HepG2 (cell line): Measurements from ENCODE around the gene NCBP3. TPM values are rescaled to one million over a fixed set of nuclear protein-coding genes. Genes with fewer than 3 reads are reported as not detected.

Experiments used
- ATAC-seq: fragments of 200-7000 bp; cut with Tn5 transposase; 3 replicates; pipeline ENCODE4 v1.9.1; 2020; ENCODE audit warnings: mild to moderate bottlenecking, moderate library complexity
- BruUV-seq: library from RNA; stranded (reverse); fragments of 400-500 nt; replicated peaks from 2 replicates; lab custom pipeline; 2021; lab: Mats Ljungman, UMichigan
- CTCF ChIA-PET: fragments of 300-600 bp; formaldehyde crosslinking; extraction: SDS; loops from one replicate; lab custom pipeline; 2021; ENCODE audit warnings: low total read pairs, inconsistent platforms, low intra/inter-chr PET ratio; lab: Yijun Ruan, JAX
- POLR2A ChIA-PET: fragments of 350-600 bp; sonication (Branson Sonifier 250); formaldehyde crosslinking; loops from one replicate; lab custom pipeline; 2020; ENCODE audit warnings: antibody characterized with exemption, inconsistent platforms; lab: Yijun Ruan, JAX
- DNase-seq: peaks from one replicate; pipeline ENCODE4 v3.0.0-alpha.2; 2015; ENCODE audit warnings: low spot score
- FAIRE-seq: peaks from 3 replicates; lab custom pipeline; 2011; peaks lifted over from hg19 to GRCh38; lab: Jason Lieb, UNC
- H2AFZ ChIP-seq: one replicate; pipeline ENCODE4 v1.6.1; 2011; ENCODE audit warnings: low read length, inconsistent platforms
- H3K27ac ChIP-seq: fragments of 300-600 bp; 3 replicates; pipeline ENCODE4 v1.8.0; 2011; ENCODE audit warnings: mixed run types, mild to moderate bottlenecking, mixed read lengths, low read length, inconsistent platforms; ENCODE audit not compliant: insufficient read depth; ENCODE audit errors: extremely low read length
- H3K27me3 ChIP-seq, 2 experiments: fragments of 200-600 bp in 1 of 2; 2 replicates in 1 of 2; 3 replicates in 1 of 2; pipeline versions ENCODE4 v1.6.0 to v1.8.0; 2011; ENCODE audit warnings: low read length in 2 of 2, mild to moderate bottlenecking in 2 of 2, moderate library complexity in 2 of 2, inconsistent platforms in 1 of 2; ENCODE audit not compliant: insufficient read depth in 2 of 2, control insufficient read depth in 1 of 2
- H3K36me3 ChIP-seq, 2 experiments: fragments of 200-600 bp in 1 of 2; replicated peaks in 1 of 2; 2 replicates in 1 of 2; 3 replicates in 1 of 2; pipeline versions ENCODE4 v1.5.1 to v1.8.0; 2011; ENCODE audit warnings: low read length in 2 of 2, inconsistent platforms in 1 of 2; ENCODE audit not compliant: insufficient read depth in 2 of 2, control insufficient read depth in 1 of 2
- H3K4me1 ChIP-seq: 2 replicates; pipeline ENCODE4 v1.5.1; 2012; ENCODE audit warnings: low read length, inconsistent platforms; ENCODE audit not compliant: insufficient read depth
- H3K4me2 ChIP-seq: 2 replicates; pipeline ENCODE4 v1.6.0; 2011; ENCODE audit warnings: low read depth, low read length, inconsistent platforms
- H3K4me3 ChIP-seq, 3 experiments: fragments of 200-600 bp in 1 of 3; sonication (generic), shearing (Covaris generic) in 1 of 3; replicated peaks in 1 of 3; 2 replicates each; pipeline ENCODE4 v1.5.1; 2011 to 2016; ENCODE audit warnings: low read length in 3 of 3, inconsistent platforms in 2 of 3, low read depth in 2 of 3, mild to moderate bottlenecking in 2 of 3, control low read depth in 1 of 3, mixed read lengths in 1 of 3; ENCODE audit not compliant: insufficient read depth in 1 of 3
- H3K79me2 ChIP-seq: one replicate; pipeline ENCODE4 v1.6.1; 2011; ENCODE audit warnings: low read length, inconsistent platforms; ENCODE audit not compliant: insufficient read depth
- H3K9ac ChIP-seq: 2 replicates; pipeline ENCODE4 v1.6.0; 2011; ENCODE audit warnings: mild to moderate bottlenecking, low read depth, low read length, inconsistent platforms; ENCODE audit not compliant: insufficient read depth
- H3K9me3 ChIP-seq: 2 replicates; pipeline ENCODE4 v1.5.1; 2012; ENCODE audit warnings: mild to moderate bottlenecking, low read length
- H4K20me1 ChIP-seq: 2 replicates; pipeline ENCODE4 v1.6.0; 2011; ENCODE audit warnings: inconsistent platforms, mild to moderate bottlenecking, low read length, moderate library complexity; ENCODE audit not compliant: insufficient read depth
- ATAD3A ChIP-seq: sonication (generic); formaldehyde crosslinking; IDR thresholded peaks from 2 replicates; pipeline ENCODE4 v1.4.0; 2020; ENCODE audit warnings: missing genetic modification reagents
- ATM ChIP-seq: fragments of 450-650 bp; IDR thresholded peaks from 2 replicates; pipeline ENCODE4 v1.7.1; 2017; ENCODE audit warnings: mild to moderate bottlenecking, borderline replicate concordance
- BRF2 ChIP-seq: sonication (generic); formaldehyde crosslinking; IDR thresholded peaks from 2 replicates; pipeline ENCODE4 v1.8.1; 2022; ENCODE audit warnings: mild to moderate bottlenecking, missing genetic modification reagents
- MYC ChIP-seq: sonication (generic); formaldehyde crosslinking; IDR thresholded peaks from 2 replicates; pipeline ENCODE4 v1.9.0; 2021; ENCODE audit warnings: missing genetic modification reagents, borderline replicate concordance
- PHF5A ChIP-seq: IDR thresholded peaks from one replicate; pipeline ENCODE4 v1.6.1; 2018; ENCODE audit warnings: low read depth, missing genetic modification reagents; ENCODE audit not compliant: unreplicated experiment
- TOE1 ChIP-seq: sonication (generic); formaldehyde crosslinking; IDR thresholded peaks from 2 replicates; pipeline ENCODE4 v1.4.0; 2020; ENCODE audit warnings: mild to moderate bottlenecking, missing genetic modification reagents
- ZIK1 ChIP-seq: sonication (generic); formaldehyde crosslinking; IDR thresholded peaks from 2 replicates; pipeline ENCODE4 v1.5.0; 2020; ENCODE audit warnings: mild to moderate bottlenecking, low read depth, missing genetic modification reagents, borderline replicate concordance
- ZNF24 ChIP-seq: fragments of 450-650 bp; IDR thresholded peaks from 2 replicates; pipeline ENCODE4 v1.6.1; 2017; ENCODE audit warnings: antibody characterized with exemption, mild to moderate bottlenecking
- ZNF562 ChIP-seq: sonication (generic); formaldehyde crosslinking; IDR thresholded peaks from 2 replicates; pipeline ENCODE4 v1.8.0; 2022; ENCODE audit warnings: missing genetic modification reagents, borderline replicate concordance
- ZNF891 ChIP-seq: sonication (generic); formaldehyde crosslinking; IDR thresholded peaks from 2 replicates; pipeline ENCODE4 v1.5.0; 2020; ENCODE audit warnings: mild to moderate bottlenecking, missing genetic modification reagents
- WGBS: methylation state at CpG from one replicate; pipeline ENCODE4 v1.1.6; 2017; ENCODE audit warnings: low lambda C conversion rate; 5-methylcytosine and 5-hydroxymethylcytosine counted together
- in situ Hi-C: cut with HindIII; loops from 2 replicates; pipeline ENCODE4 v1.10.0; 2017; ENCODE audit warnings: low pct_unique_long_range_greater_than_20kb; ENCODE audit not compliant: extremely low pct_ligation_motif_present
- intact Hi-C: fragments of 100-400 bp; cut with micrococcal nuclease; formaldehyde crosslinking; loops from one replicate; pipeline ENCODE4 v1.10.0; 2022; ENCODE audit not compliant: unreplicated experiment
- polyA plus RNA-seq, 8 experiments: library from polyadenylated mRNA; depleted of rRNA in 3 of 8; stranded (reverse) in 7 of 8; unstranded in 1 of 8; fragments of >200 nt; fragmentation: Illumina TruSeq in 4 of 8; extraction: Trizol in 4 of 8; gene quantifications; 2 replicates each; pipeline versions ENCODE4 v1.2.1 to v1.2.3, GENCODE V29; 2011 to 2016; ENCODE audit warnings: low read depth in 4 of 8, missing spikeins in 1 of 8, mixed read lengths in 1 of 8; ENCODE audit not compliant: insufficient read depth in 1 of 8
- total RNA-seq, 5 experiments: library from RNA; depleted of rRNA; stranded (reverse); fragments of >200 nt; fragmentation: Illumina TruSeq; extraction: Trizol; gene quantifications; 2 replicates each; pipeline ENCODE4 v1.2.3, GENCODE V29; 2016; ENCODE audit warnings: low read depth in 1 of 5
- TF ChIP-seq, protein P1 (sequence below): sonication (generic); formaldehyde crosslinking; IDR thresholded peaks from 2 replicates; pipeline ENCODE4 v1.5.0; 2020; ENCODE audit warnings: mild to moderate bottlenecking, missing genetic modification reagents

NCBP3 gene
- total and polyA plus RNA-seq, 2 of the 13 experiments (the other 11 are each of a cell fraction or from before 2014, with no cell fraction given), result 19.5 to 24.8 TPM

DNA sequence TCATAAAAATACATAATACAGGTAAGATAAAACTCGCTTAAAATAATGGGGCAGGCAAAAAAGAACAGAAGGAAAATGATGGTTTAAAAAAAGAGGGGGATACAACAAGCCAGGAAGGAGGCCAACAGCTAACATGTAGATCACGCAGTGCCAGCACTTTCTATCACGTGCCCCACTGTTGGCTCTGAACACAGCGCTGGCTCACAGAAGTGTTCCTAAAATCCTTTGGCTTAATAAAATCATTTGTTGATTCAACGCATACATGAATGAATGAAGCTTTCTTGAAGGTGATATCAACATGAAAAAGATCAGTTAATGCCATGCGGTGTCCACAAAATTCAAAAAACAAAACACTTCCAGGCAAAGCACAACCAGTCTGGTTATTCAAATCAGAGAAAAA is 53.6 kb downstream of the NCBP3 start:
- no peak for ATAC-seq

More for the DNA sequence above, 53.6 kb downstream of the NCBP3 start:
- H3K79me2 ChIP-seq, result no peaks in the 10 kb centered on the region
- H3K4me2 ChIP-seq, result no peak overlapping the region
- peaks cover 44% of the 10 kb centered on the region for H3K4me1 ChIP-seq
- POLR2A ChIA-PET, result interaction anchor here (4.1 kb wide), 1 partner anchor 13 kb away, joined by 39 read pairs; no protein-coding TSS in a partner anchor
- H3K36me3 ChIP-seq, result no peaks in the 10 kb centered on the region
- no peak for DNase-seq
- no TSS peak for BruUV-seq
- CTCF ChIA-PET, result no interaction called here
- H4K20me1 ChIP-seq, result no peaks in the 10 kb centered on the region
- in situ Hi-C loops, result no loop called here
- H2AFZ ChIP-seq, result no peak overlapping the region
- TF ChIP-seq MYC (CRISPR knock-in tag) (no peak), ATM (no peak), ZIK1 (CRISPR knock-in tag) (no peak), ZNF24 (no peak), ZNF891 (CRISPR knock-in tag) (no peak), ATAD3A (CRISPR knock-in tag) (no peak), TOE1 (CRISPR knock-in tag) (no peak), ZNF562 (CRISPR knock-in tag) (no peak), PHF5A (CRISPR knock-in tag) (no peak), BRF2 (CRISPR knock-in tag) (no peak)
- TF ChIP-seq, protein P1, sequence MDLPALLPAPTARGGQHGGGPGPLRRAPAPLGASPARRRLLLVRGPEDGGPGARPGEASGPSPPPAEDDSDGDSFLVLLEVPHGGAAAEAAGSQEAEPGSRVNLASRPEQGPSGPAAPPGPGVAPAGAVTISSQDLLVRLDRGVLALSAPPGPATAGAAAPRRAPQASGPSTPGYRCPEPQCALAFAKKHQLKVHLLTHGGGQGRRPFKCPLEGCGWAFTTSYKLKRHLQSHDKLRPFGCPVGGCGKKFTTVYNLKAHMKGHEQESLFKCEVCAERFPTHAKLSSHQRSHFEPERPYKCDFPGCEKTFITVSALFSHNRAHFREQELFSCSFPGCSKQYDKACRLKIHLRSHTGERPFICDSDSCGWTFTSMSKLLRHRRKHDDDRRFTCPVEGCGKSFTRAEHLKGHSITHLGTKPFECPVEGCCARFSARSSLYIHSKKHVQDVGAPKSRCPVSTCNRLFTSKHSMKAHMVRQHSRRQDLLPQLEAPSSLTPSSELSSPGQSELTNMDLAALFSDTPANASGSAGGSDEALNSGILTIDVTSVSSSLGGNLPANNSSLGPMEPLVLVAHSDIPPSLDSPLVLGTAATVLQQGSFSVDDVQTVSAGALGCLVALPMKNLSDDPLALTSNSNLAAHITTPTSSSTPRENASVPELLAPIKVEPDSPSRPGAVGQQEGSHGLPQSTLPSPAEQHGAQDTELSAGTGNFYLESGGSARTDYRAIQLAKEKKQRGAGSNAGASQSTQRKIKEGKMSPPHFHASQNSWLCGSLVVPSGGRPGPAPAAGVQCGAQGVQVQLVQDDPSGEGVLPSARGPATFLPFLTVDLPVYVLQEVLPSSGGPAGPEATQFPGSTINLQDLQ, result no peak
- TF ChIP-seq, all 625 proteins: peak for 0
- 95% methylated on average over 6 of the region's 6 CpGs for WGBS
- no peak overlapping the region for H3K27ac ChIP-seq
- intact Hi-C loops, result no loop called here
- H3K4me3 ChIP-seq, result no peak overlapping the region
- H3K9ac ChIP-seq, result no peak overlapping the region
- no peaks in the 10 kb centered on the region for H3K27me3 ChIP-seq
- no peak for FAIRE-seq
- no peaks in the 10 kb centered on the region for H3K9me3 ChIP-seq
